ENCODE data around the gene POLE4. TPM values are rescaled to one million over a fixed set of nuclear protein-coding genes. Genes with fewer than 3 reads are reported as not detected.

The POLE4 gene
- total and polyA plus RNA-seq, 11 donors, result 12.9 to 73.3 (median 38.0) TPM

DNA sequence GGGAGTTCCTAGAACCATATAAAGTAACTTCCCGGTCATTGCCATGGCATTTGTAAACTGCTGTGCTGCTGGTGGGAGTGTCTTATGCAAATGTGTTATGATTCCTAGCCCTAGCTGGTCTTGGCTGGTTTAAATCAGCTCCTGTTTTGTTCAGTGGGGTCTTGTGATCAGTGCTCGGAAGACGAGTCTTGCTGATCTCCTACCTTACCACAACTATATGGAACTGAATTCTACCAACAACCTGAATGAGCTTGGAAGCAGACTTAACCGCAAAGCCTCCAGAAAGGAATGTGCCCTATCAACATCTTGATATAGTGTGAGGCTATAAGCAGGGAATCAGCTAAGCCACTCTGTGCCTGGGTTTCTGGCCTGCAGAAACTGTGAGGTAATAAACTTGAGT, 33.5 kb downstream of the POLE4 start:
- H3K27ac ChIP-seq, result no peak overlapping the region
- ATAC-seq (peak in 1 of 4 donors; percentile 36), DNase-seq (no peak)
- intact Hi-C loops (cut with DNase I), result no loop called here
- no peaks in the 10 kb centered on the region for H3K4me1 ChIP-seq
- WGBS, 4 donors, result 46 to 68% (median 58%) methylated on average over 4 of the region's 4 CpGs
- no peak overlapping the region for H3K4me3 ChIP-seq
- no peaks in the 10 kb centered on the region for H3K27me3 ChIP-seq
- TF ChIP-seq POLR2A (IDR thresholded peaks at IDR 0.05), result no peak
- TF ChIP-seq CTCF (IDR thresholded peaks at IDR 0.05), result no peak
- H3K9me3 ChIP-seq, result no peaks in the 10 kb centered on the region
- no peaks in the 10 kb centered on the region for H3K36me3 ChIP-seq

GRCh38 chr2:74999468-74999867, 41.0 kb downstream of the POLE4 start:
- ATAC-seq (no peak), DNase-seq (no peak)
- Histone ChIP-seq H3K4me3 (no peak overlapping the region), H3K27ac (no peak overlapping the region), H3K4me1 (no peaks in the 10 kb centered on the region), H3K9me3 (peaks cover 0 to 12% (median 0%) of the 10 kb centered on the region in 12 donors), H3K36me3 (no peaks in the 10 kb centered on the region), H3K27me3 (no peaks in the 10 kb centered on the region)
- intact Hi-C loops (cut with DNase I), result no loop called here
- WGBS, 4 donors, result 95% methylated on average over 5 of the region's 5 CpGs
- TF ChIP-seq CTCF (IDR thresholded peaks at IDR 0.05), result no peak
- TF ChIP-seq POLR2A (IDR thresholded peaks at IDR 0.05), result no peak

- Histone ChIP-seq H3K9me3 (peaks cover 0 to 15% (median 0%) of the 10 kb centered on the region in 12 donors), H3K36me3 (no peaks in the 10 kb centered on the region), H3K4me1 (no peaks in the 10 kb centered on the region), H3K27ac (no peak overlapping the region), H3K4me3 (no peak overlapping the region), H3K27me3 (no peaks in the 10 kb centered on the region)
- DNase-seq (no peak), ATAC-seq (no peak)
- no peak for TF ChIP-seq CTCF (IDR thresholded peaks at IDR 0.05)
- TF ChIP-seq POLR2A (IDR thresholded peaks at IDR 0.05), result no peak
- whole genome bisulfite sequencing, 4 donors, result 74 to 93% (median 83%) methylated on average over 3 of the region's 3 CpGs
- intact Hi-C loops (cut with DNase I), result no loop called here
Measured at GRCh38 chr2:75002007-75002406, 43.6 kb downstream of the POLE4 start.

GRCh38 chr2:75003276-75003675, 44.8 kb downstream of the POLE4 start:
- DNase-seq (no peak), ATAC-seq (peak in 1 of 4 donors; percentile 22)
- H3K27me3 ChIP-seq, result no peaks in the 10 kb centered on the region
- 37 to 60% (median 47%) methylated on average over 2 of the region's 2 CpGs for WGBS, 4 donors
- H3K36me3 ChIP-seq, result no peaks in the 10 kb centered on the region
- H3K4me1 ChIP-seq, result no peaks in the 10 kb centered on the region
- TF ChIP-seq POLR2A (IDR thresholded peaks at IDR 0.05) (no peak), CTCF (IDR thresholded peaks at IDR 0.05) (no peak)
- no peak overlapping the region for H3K27ac ChIP-seq
- intact Hi-C loops (cut with DNase I), result no loop called here
- H3K4me3 ChIP-seq, result no peak overlapping the region
- peaks cover 0 to 9% (median 0%) of the 10 kb centered on the region in 12 donors for H3K9me3 ChIP-seq

Measured in heart left ventricle (tissue), 16 donors.